HPDE6-E6E7 (cell line): ENCODE data around the gene CDK17.
"Not testable (repeated sequence)": the region's sequence is repeated elsewhere in the genome, so short reads cannot be mapped to it uniquely, and the experiment has no call there.

ENCODE experiments used
- DNase-seq: peaks from one replicate; pipeline ENCODE4 v3.0.0; 2011; ENCODE audit warnings: missing footprints; ENCODE audit errors: extremely low spot score

CDK17 gene

GRCh38 chr12:96317801-96318200 lies 82.4 kb downstream of the CDK17 start:
- not testable (repeated sequence) for DNase-seq

DNA sequence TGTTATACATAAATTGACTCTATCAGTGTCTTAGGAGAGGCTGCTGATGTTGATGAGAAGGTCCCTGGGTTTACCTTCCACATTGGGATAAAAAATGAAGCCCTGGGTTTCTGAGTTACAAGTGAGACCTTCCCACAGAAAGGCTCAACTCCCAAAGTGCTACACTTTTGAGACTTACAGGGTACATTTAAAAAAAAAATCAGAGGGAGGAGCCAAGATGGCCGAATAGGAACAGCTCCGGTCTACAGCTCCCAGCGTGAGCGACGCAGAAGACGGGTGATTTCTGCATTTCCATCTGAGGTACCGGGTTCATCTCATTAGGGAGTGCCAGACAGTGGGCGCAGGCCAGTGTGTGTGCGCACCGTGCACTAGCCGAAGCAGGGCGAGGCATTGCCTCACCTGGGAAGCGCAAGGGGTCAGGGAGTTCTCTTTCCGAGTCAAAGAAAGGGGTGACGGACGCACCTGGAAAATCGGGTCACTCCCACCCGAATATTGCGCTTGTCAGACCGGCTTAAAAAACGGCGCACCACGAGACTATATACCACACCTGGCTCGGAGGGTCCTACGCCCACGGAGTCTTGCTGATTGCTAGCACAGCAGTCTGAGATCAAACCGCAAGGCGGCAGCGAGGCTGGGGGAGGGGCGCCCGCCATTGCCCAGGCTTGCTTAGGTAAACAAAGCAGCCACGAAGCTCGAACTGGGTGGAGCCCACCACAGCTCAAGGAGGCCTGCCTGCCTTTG lies 84.3 kb downstream of the CDK17 start:
- DNase-seq, result not testable (repeated sequence)

- DNase-seq, result no peak
Observed at GRCh38 chr12:96314723-96315122, 85.5 kb downstream of the CDK17 start.

GRCh38 chr12:96313606-96314005 lies 86.6 kb downstream of the CDK17 start:
- no peak for DNase-seq

- no peak for DNase-seq
Observed at GRCh38 chr12:96311191-96311590, 89.0 kb downstream of the CDK17 start.

DNA sequence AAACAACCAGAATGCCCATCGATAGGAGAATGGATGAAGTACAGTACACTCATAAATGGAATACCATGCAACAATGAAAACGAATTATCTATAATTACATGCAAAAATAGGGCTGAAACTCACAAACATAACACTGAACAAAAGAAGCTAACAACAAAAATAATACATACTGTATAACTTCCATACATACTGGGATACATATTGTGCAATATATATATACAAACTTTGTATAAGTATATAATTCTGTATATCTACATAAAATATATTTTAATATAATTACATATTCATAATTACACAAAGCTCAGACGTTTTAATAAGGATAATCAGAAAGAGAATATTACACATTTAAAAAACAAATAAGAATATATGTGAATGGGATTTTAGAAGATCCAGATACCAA lies 90.2 kb downstream of the CDK17 start:
- no peak for DNase-seq

GRCh38 chr12:96308881-96309280 lies 91.4 kb downstream of the CDK17 start:
- no peak for DNase-seq

DNA sequence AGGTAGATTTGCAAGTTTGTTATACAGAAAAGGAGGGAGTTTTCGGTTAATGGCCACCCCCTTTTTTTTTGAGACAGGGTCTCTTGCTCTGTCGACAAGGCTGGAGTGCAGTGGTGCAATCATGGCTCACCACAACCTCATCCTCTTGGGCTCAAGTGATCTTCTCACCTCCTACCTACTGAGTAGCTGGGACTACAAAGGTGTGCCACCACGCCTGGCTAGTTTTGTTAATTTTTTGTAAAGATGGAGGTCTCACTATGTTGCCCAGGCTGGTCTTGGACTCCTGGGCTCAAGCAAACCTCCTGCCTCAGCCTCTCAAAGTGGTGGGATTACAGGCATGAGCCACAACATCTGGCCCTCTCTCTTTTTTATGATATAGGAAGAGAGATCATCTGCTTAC lies 94.6 kb downstream of the CDK17 start:
- DNase-seq, result no peak

DNA sequence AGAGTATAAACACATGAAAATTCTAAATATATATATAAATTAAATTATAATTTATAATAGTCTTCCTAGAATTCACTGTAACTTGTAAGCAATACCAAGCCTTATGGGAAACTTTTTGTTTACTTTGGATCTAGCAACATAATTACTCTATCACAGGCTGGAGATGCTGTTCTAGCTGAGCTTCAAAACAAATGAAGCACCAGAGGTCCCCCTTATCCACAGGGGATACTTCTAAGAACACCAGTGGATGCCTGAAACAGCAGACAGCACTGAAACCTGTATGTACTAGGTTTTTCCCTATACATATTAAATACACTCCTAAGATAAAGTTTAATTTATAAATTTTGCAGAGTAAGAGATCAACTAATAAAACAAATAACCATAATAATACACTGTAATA lies 96.6 kb downstream of the CDK17 start:
- no peak for DNase-seq

- no peak for DNase-seq
Observed at GRCh38 chr12:96302687-96303310, 97.4 kb downstream of the CDK17 start.

DNA sequence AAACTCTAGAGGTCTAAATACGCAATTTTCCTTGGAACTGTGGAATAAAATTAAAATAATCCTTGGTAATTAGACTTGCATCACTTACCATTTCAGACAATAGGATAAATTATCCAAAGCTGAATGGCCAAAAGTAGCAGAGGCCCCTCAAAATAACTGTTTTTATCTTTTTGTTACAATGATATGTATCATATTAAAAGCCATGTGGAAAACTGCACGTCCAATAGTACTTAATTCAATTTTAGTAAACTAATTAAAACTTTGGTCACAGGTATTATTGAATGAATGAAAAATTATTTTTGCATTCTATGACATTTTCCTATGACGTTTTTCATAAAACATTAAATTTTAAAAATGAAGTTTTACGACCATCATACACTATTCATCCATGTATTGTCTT lies 98.5 kb downstream of the CDK17 start:
- no peak for DNase-seq

DNA sequence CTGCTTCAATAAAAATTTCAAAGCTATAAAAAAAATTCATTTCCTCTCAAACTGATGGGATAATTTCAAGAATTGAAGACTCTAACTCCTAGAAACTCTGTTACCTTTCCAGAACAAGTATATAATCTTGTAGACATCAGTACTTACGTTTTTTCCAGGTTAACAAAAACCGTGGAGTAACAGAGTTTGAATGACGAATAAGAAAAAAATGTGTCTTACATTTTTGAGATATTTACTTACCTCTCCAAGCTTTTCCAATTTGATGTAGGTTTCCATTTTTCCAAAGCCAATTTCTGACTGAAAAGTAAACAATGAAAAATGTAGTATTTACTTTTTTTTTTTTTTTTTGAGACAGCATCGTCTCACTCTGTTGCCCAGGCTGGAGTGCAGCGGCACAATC lies 100.2 kb downstream of the CDK17 start:
- no peak for DNase-seq

GRCh38 chr12:96297504-96297903 lies 102.7 kb downstream of the CDK17 start:
- DNase-seq, result no peak

GRCh38 chr12:96295532-96296160 lies 104.6 kb downstream of the CDK17 start:
- no peak for DNase-seq

DNA sequence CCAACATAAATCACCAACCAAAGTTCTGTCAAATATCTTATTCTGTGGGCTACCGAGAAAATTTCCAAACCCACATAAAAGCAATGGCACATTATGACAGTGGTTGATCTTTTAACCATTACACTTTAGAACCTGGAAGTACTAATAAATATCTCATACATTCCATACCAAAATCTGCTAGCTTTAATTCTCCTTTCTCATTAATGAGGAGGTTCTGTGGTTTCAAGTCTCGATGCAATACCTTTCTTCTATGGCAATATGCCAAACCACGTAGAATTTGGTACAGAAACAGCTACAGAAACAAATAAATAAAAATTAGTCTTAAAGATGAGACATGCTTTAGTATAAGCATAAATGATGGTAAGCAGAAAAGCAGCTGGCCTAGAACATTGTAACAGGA lies 105.4 kb downstream of the CDK17 start:
- DNase-seq, result no peak

DNA sequence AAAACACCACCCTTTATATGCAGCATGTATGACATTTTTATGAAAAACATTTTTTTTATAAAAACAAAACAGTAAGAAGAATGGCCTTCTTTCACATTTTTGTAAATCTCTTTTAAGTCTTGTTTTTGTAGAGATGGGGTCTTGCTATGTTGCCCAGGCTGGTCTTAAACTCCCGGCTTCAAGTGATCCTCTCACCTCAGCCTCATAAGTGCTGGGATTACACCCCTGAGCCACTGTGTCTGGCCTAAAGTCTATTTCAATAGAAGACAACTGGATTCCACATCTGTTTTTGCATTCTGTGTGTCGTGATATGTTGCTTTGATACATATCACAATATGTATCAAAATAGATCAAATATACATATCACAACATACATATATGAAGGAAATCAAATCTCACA lies 107.1 kb downstream of the CDK17 start:
- no peak for DNase-seq

GRCh38 chr12:96289067-96289466 lies 111.2 kb downstream of the CDK17 start:
- DNase-seq, result no peak

- no peak for DNase-seq
Observed at GRCh38 chr12:96285158-96285557, 115.1 kb downstream of the CDK17 start.

GRCh38 chr12:96274331-96274730 lies 125.9 kb downstream of the CDK17 start:
- no peak for DNase-seq

- DNase-seq, result no peak
Observed at GRCh38 chr12:96271469-96272199, 128.6 kb downstream of the CDK17 start.

DNA sequence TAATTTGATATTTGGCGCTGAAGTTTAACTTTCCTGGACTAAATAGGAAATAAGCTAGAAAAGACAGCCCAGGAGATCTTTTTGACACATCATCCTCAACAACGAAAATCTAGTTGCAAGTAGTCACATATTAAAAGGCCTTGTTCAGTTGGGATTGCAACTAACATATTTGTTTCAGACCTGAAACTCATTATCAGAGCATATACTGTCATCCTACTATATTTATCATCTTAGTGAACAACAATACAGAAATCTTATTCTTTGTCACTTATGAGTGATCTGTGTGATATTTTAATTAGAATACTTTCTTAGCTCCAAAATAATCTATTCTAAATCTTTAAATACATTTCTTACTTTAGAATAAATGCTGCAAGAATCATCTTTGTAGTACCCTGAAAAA lies 134.0 kb downstream of the CDK17 start:
- DNase-seq, result no peak

DNA sequence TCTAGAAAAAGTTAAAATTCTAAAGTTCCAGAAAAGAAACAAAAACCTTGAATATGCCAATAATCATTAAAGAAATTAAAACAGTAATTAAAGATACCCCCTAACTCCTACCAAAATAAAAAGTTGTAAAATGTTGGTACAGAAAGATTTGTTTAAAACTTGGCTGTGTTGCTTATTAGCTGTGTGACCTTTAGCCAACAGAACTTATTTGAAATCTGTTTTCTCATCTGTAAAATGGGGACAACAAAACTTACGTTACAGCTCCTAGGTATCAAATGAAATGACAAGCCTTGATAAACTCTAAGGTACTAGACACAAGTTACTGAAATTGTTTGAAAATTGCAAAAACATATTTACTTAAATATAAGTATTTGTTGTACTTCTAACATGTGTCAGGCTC lies 134.4 kb downstream of the CDK17 start:
- DNase-seq, result no peak

GRCh38 chr12:96265400-96265799 lies 134.8 kb downstream of the CDK17 start:
- DNase-seq, result no peak
